Thoracic aorta (tissue), 2 donors: Measurements from ENCODE around the gene OS9. TPM values are rescaled to one million over a fixed set of nuclear protein-coding genes. Genes with fewer than 3 reads are reported as not detected.

ENCODE experiments used
- ATAC-seq: fragments of 150-250 bp; one replicate; pipeline ENCODE4 v1.8.0; 2017; ENCODE audit warnings: low read depth; ENCODE audit not compliant: insufficient number of reproducible peaks, low FRiP score
- DNase-seq: peaks from one replicate; pipeline ENCODE4 v3.0.0-alpha.2; 2020; ENCODE audit warnings: low spot score
- H3K27ac ChIP-seq, 2 donors: fragments of 200-600 bp; sonication (generic); 1 replicate in 1 of 2; 2 replicates in 1 of 2; pipeline ENCODE4 v1.5.1; 2016; ENCODE audit warnings: mild to moderate bottlenecking in 2 of 2, moderate library complexity in 2 of 2
- H3K27me3 ChIP-seq: fragments of 200-600 bp; sonication (generic); replicated peaks from 2 replicates; pipeline ENCODE4 v1.6.0; 2016; ENCODE audit warnings: mild to moderate bottlenecking; ENCODE audit not compliant: insufficient read depth
- H3K36me3 ChIP-seq: fragments of 200-600 bp; sonication (generic); one replicate; pipeline ENCODE4 v1.5.1; 2016
- H3K4me1 ChIP-seq, 2 donors: fragments of 200-600 bp; sonication (generic); 1 replicate in 1 of 2; 2 replicates in 1 of 2; pipeline versions ENCODE4 v1.5.1 to v1.6.0; 2016; ENCODE audit warnings: low read depth in 2 of 2, mild to moderate bottlenecking in 1 of 2; ENCODE audit not compliant: control insufficient read depth in 1 of 2
- H3K4me3 ChIP-seq: fragments of 200-600 bp; sonication (generic); 2 replicates; pipeline ENCODE4 v1.5.1; 2016; ENCODE audit warnings: mild to moderate bottlenecking
- H3K9me3 ChIP-seq: fragments of 200-600 bp; sonication (generic); 2 replicates; pipeline ENCODE4 v1.5.1; 2016
- total RNA-seq, 2 donors: library from RNA; depleted of rRNA; stranded (reverse); fragments of >200 nt; gene quantifications; one replicate each; pipeline versions ENCODE4 v1.1.0 to v1.2.3, GENCODE V29; 2016
- TF ChIP-seq, protein P1 (sequence below): fragments of 200-600 bp; sonication (generic); IDR thresholded peaks from one replicate; pipeline ENCODE4 v1.5.1; 2019; ENCODE audit warnings: antibody characterized with exemption

OS9 gene
- total RNA-seq, 2 donors from 2014 or later, result 253 to 381 TPM

GRCh38 chr12:57755194-57755453 lies 61.2 kb downstream of the OS9 start:
- no peak overlapping the region for H3K27ac ChIP-seq
- no peak for DNase-seq
- peaks cover 25 to 33% of the 10 kb centered on the region in 2 donors for H3K4me1 ChIP-seq
- TF ChIP-seq, protein P1, sequence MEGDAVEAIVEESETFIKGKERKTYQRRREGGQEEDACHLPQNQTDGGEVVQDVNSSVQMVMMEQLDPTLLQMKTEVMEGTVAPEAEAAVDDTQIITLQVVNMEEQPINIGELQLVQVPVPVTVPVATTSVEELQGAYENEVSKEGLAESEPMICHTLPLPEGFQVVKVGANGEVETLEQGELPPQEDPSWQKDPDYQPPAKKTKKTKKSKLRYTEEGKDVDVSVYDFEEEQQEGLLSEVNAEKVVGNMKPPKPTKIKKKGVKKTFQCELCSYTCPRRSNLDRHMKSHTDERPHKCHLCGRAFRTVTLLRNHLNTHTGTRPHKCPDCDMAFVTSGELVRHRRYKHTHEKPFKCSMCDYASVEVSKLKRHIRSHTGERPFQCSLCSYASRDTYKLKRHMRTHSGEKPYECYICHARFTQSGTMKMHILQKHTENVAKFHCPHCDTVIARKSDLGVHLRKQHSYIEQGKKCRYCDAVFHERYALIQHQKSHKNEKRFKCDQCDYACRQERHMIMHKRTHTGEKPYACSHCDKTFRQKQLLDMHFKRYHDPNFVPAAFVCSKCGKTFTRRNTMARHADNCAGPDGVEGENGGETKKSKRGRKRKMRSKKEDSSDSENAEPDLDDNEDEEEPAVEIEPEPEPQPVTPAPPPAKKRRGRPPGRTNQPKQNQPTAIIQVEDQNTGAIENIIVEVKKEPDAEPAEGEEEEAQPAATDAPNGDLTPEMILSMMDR, result no peak
- no peaks in the 10 kb centered on the region for H3K9me3 ChIP-seq
- no peak for ATAC-seq
- H3K36me3 ChIP-seq, result peaks cover 14% of the 10 kb centered on the region
- H3K27me3 ChIP-seq, result no peaks in the 10 kb centered on the region
- peak overlapping the region; percentile 81 for H3K4me3 ChIP-seq

- TF ChIP-seq, protein P1, result no peak
- Histone ChIP-seq H3K27ac (no peak overlapping the region), H3K27me3 (no peaks in the 10 kb centered on the region), H3K36me3 (peaks cover 14% of the 10 kb centered on the region), H3K4me3 (peak overlapping the region; percentile 81), H3K9me3 (no peaks in the 10 kb centered on the region), H3K4me1 (peaks cover 25 to 32% of the 10 kb centered on the region in 2 donors)
- no peak for DNase-seq
- no peak for ATAC-seq
Measured at GRCh38 chr12:57755454-57756372, 61.8 kb downstream of the OS9 start.

GRCh38 chr12:57756406-57757341 lies 62.7 kb downstream of the OS9 start:
- Histone ChIP-seq H3K36me3 (peaks cover 14% of the 10 kb centered on the region), H3K27me3 (no peaks in the 10 kb centered on the region), H3K9me3 (no peaks in the 10 kb centered on the region), H3K27ac (no peak overlapping the region), H3K4me3 (peak overlapping the region; percentile 81), H3K4me1 (peaks cover 17 to 23% of the 10 kb centered on the region in 2 donors)
- TF ChIP-seq, protein P1, result peak; percentile 17
- no peak for ATAC-seq
- no peak for DNase-seq

GRCh38 chr12:57757771-57758170 lies 63.8 kb downstream of the OS9 start:
- Histone ChIP-seq H3K4me1 (peaks cover 15 to 20% of the 10 kb centered on the region in 2 donors), H3K9me3 (no peaks in the 10 kb centered on the region)
- no peak for ATAC-seq

More at GRCh38 chr12:57757771-57758170, 63.8 kb downstream of the OS9 start:
- no peak overlapping the region for H3K27ac ChIP-seq
- TF ChIP-seq, protein P1, result no peak
- peaks cover 14% of the 10 kb centered on the region for H3K36me3 ChIP-seq
- DNase-seq, result no peak
- H3K27me3 ChIP-seq, result no peaks in the 10 kb centered on the region
- no peak overlapping the region for H3K4me3 ChIP-seq
